Kidney (tissue), 14 donors: Measurements from ENCODE around the gene CFAP65. TPM values are rescaled to one million over a fixed set of nuclear protein-coding genes. Genes with fewer than 3 reads are reported as not detected.
A peak's percentile ranks its signal among the peaks of the same experiment; 100 is the strongest.

Experiments used
- DNase-seq, 5 donors: peaks; one replicate each; pipeline ENCODE4 v3.0.0-alpha.2; 2013 to 2020
- FAIRE-seq: peaks from 2 replicates; lab custom pipeline; 2012; peaks lifted over from hg19 to GRCh38; lab: Jason Lieb, UNC
- H3K27ac ChIP-seq, 2 donors: one replicate each; pipeline ENCODE4 v1.7.0; 2013; ENCODE audit warnings: low read depth in 2 of 2, low read length in 2 of 2, inconsistent platforms in 1 of 2
- H3K27me3 ChIP-seq: one replicate; pipeline ENCODE4 v1.7.1; 2013; ENCODE audit warnings: low read length, inconsistent platforms; ENCODE audit not compliant: control insufficient read depth, insufficient read depth
- H3K36me3 ChIP-seq, 3 donors: one replicate each; pipeline versions ENCODE4 v1.7.0 to v1.7.1; 2013; ENCODE audit warnings: low read length in 3 of 3, control low read depth in 1 of 3, inconsistent platforms in 1 of 3; ENCODE audit not compliant: insufficient read depth in 3 of 3, control insufficient read depth in 2 of 3
- H3K4me1 ChIP-seq, 3 donors: one replicate each; pipeline versions ENCODE4 v1.7.0 to v1.7.1; 2013; ENCODE audit warnings: low read length in 3 of 3, inconsistent platforms in 1 of 3, low read depth in 1 of 3; ENCODE audit not compliant: control insufficient read depth in 2 of 3, insufficient read depth in 2 of 3
- H3K4me3 ChIP-seq, 3 donors: one replicate each; pipeline versions ENCODE4 v1.7.0 to v1.8.1; 2013; ENCODE audit warnings: low read length in 3 of 3, control low read depth in 1 of 3, inconsistent platforms in 1 of 3
- H3K9ac ChIP-seq, 3 donors: one replicate each; pipeline versions ENCODE4 v1.7.0 to v1.7.1; 2013; ENCODE audit warnings: low read length in 3 of 3, control low read depth in 1 of 3, inconsistent platforms in 1 of 3
- H3K9me3 ChIP-seq, 3 donors: one replicate each; pipeline versions ENCODE4 v1.7.0 to v1.7.1; 2013; ENCODE audit warnings: low read length in 3 of 3, control low read depth in 1 of 3, inconsistent platforms in 1 of 3; ENCODE audit not compliant: control insufficient read depth in 2 of 3, insufficient read depth in 1 of 3
- CTCF ChIP-seq: IDR thresholded peaks from 3 replicates; pipeline ENCODE4 v1.5.1; 2012; ENCODE audit warnings: mild to moderate bottlenecking, moderate library complexity, borderline replicate concordance; ENCODE audit not compliant: insufficient read depth; ENCODE audit errors: extremely low read depth
- intact Hi-C: fragments of 100-400 bp; cut with DNase I; formaldehyde crosslinking; loops from one replicate; pipeline ENCODE4 v1.11.1; 2022
- polyA plus RNA-seq: library from polyadenylated mRNA; stranded (reverse); fragments of 350-450 nt; fragmentation: Illumina TruSeq; extraction: RNeasy Lipid Tissue Mini Kit (QIAGEN cat#74804); gene quantifications from one replicate; pipeline ENCODE4 v1.2.3, GENCODE V29; 2014; ENCODE audit warnings: low read depth, low replicate concordance; ENCODE audit not compliant: insufficient read depth
- total RNA-seq: library from RNA; stranded (reverse); fragmentation: NEBNext Ultra II Directional; extraction: Animal tissue kit (Norgen Biotek cat#: 25700); gene quantifications from one replicate; pipeline ENCODE4 v1.2.1, GENCODE V29; 2021
- donor health status: control.
- donor health status: control.
- donor health status: control.
- donor health status: control.
- donor health status: control.
- donor health status: DM: yes; HTN: yes; CAD: no.
- donor health status: Normal renal cell carcinoma (clear cell type).

The CFAP65 gene
- total and polyA plus RNA-seq, 2 donors from 2014 or later: 0.73 to 2.0 TPM

- DNase-seq (no peak), FAIRE-seq (no peak)
- no peak overlapping the region for H3K9ac ChIP-seq
- H3K4me1 ChIP-seq: peaks cover 0 to 11% (median 0%) of the 10 kb centered on the region in 3 donors
- no peaks in the 10 kb centered on the region for H3K9me3 ChIP-seq
- no peak overlapping the region for H3K4me3 ChIP-seq
- no peaks in the 10 kb centered on the region for H3K36me3 ChIP-seq
- no peak for TF ChIP-seq CTCF
- H3K27me3 ChIP-seq: peaks cover 56% of the 10 kb centered on the region
- H3K27ac ChIP-seq: no peak overlapping the region
- intact Hi-C loops: no loop called here
Measured at GRCh38 chr2:218995561-218995960, 45.8 kb downstream of the CFAP65 start.

GRCh38 chr2:218993345-218994315 is 47.7 kb downstream of the CFAP65 start, which contains the start of gene CRYBA2:
TSS of gene CRYBA2 (minus strand) at chr2:218993422. CDS start at chr2:218993176, 246 bp downstream.
- Histone ChIP-seq H3K4me3 (no peak within 1 kb of the TSS), H3K27me3 (peaks cover 64% of the 10 kb centered on the region), H3K9me3 (no peaks in the 10 kb centered on the region), H3K27ac (no peak within 1 kb of the TSS), H3K4me1 (peaks cover 0 to 11% (median 0%) of the 10 kb centered on the region in 3 donors), H3K36me3 (no peaks in the 10 kb centered on the region), H3K9ac (no peak within 1 kb of the TSS)
- TF ChIP-seq CTCF: no peak
- DNase-seq (peak in 1 of 5 donors; percentile 5), FAIRE-seq (no peak)
- intact Hi-C loops: no loop called here

- DNase-seq: peak in 2 of 5 donors; percentile 33 to 34
- Histone ChIP-seq H3K9ac (no peak overlapping the region), H3K27ac (no peak overlapping the region), H3K9me3 (no peaks in the 10 kb centered on the region), H3K36me3 (no peaks in the 10 kb centered on the region), H3K4me1 (peaks cover 0 to 11% (median 0%) of the 10 kb centered on the region in 3 donors), H3K4me3 (no peak overlapping the region), H3K27me3 (peaks cover 68% of the 10 kb centered on the region)
- no peak for TF ChIP-seq CTCF
- FAIRE-seq: no peak
- intact Hi-C loops: no loop called here
Measured at GRCh38 chr2:218992703-218993344, 48.5 kb downstream of the CFAP65 start.
